ENCODE results near the gene VPS16. TPM values are rescaled to one million over a fixed set of nuclear protein-coding genes. Genes with fewer than 3 reads are reported as not detected.
A peak's percentile ranks its signal among the peaks of the same experiment; 100 is the strongest.

Gene VPS16
- total and polyA plus RNA-seq, 2 of the 4 experiments (the other 2 are of a cell fraction) = 38.7 to 48.0 TPM

DNA sequence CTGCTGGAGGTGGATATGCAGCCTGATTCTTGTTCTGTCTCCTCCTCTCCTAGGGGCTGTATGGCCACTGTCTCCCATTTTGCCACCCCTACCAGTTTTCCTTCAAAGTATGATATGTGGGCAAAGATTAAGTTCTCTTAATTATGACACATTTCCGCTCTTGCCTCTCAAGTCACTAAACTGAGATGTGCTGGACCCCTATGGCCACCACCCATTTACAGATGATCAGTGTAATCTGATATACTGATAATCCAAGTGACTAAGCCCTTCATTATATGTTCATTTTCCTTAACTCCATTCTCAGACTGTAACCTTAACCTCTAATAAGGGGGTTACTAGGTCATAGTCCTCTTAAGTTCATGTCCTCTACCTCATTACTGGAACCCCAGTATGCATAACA, 26.5 kb upstream of the VPS16 start:
- no CpG with 5 or more reads among the region's 1 CpG for WGBS, 2 experiments (ENCODE audit: extremely low coverage in 2 of 2, insufficient read length in 1 of 2)
- H3K9me3 ChIP-seq (ENCODE audit: control insufficient read depth, insufficient read depth, low read length) = peaks cover 2% of the 10 kb centered on the region; the same call in 1 of the 2 replicates
- H3K9me1 ChIP-seq (ENCODE audit: insufficient read depth, low read length) = peaks cover 22% of the 10 kb centered on the region
- H3K27me3 ChIP-seq (ENCODE audit: control insufficient read depth, insufficient read depth, low read length) = no peaks in the 10 kb centered on the region
- no peak overlapping the region for H3K23ac ChIP-seq (ENCODE audit: low read depth, low read length)
- BruUV-seq (replicated peaks) = no TSS peak
- dilution Hi-C loops (cut with HindIII; ENCODE audit: low sequenced_read_pairs, unreplicated experiment) = no loop called here
- peak overlapping the region; percentile 27; the same call in 1 of the 2 replicates for H3K56ac ChIP-seq (ENCODE audit: extremely low read depth, insufficient read depth, low read length)
- DNase-seq (peak; percentile 31), ATAC-seq (ENCODE audit: low read depth) (peak; percentile 31)
- 0 out of 4 replicates have a peak, but pooled peaks cover 0 to 5% of the 10 kb centered on the region in 2 experiments for H3K79me1 ChIP-seq (ENCODE audit: low read depth in 1 of 2, low read length in 2 of 2)
- peak overlapping the region; percentile 64 for H2BK120ac ChIP-seq (ENCODE audit: low read depth, low read length)
- no peak overlapping the region for H3K18ac ChIP-seq (ENCODE audit: low read depth, low read length)
- no peak overlapping the region; the same call in 1 of the 2 replicates for H2AK5ac ChIP-seq (ENCODE audit: low read depth, low read length)
- TF ChIP-seq POLR2A (IDR thresholded peaks at IDR 0.05; ENCODE audit: low read depth, low read length) (no peak), RAD21 (IDR thresholded peaks at IDR 0.05; ENCODE audit: low read length) (no peak), CHD1 (IDR thresholded peaks at IDR 0.05; ENCODE audit: low read depth, low read length) (no peak), RFX5 (IDR thresholded peaks at IDR 0.05; ENCODE audit: low read depth, low read length) (no peak), MAFK (IDR thresholded peaks at IDR 0.05; ENCODE audit: low read depth, low read length) (no peak), RCOR1 (IDR thresholded peaks at IDR 0.05; ENCODE audit: insufficient replicate concordance, low read length) (no peak), MXI1 (IDR thresholded peaks at IDR 0.05; ENCODE audit: borderline replicate concordance, low read depth, low read length) (no peak), CEBPB (IDR thresholded peaks at IDR 0.05; ENCODE audit: low read depth, low read length) (no peak), BHLHE40 (IDR thresholded peaks at IDR 0.05; ENCODE audit: low read depth, low read length) (no peak), SMC3 (IDR thresholded peaks at IDR 0.05; ENCODE audit: low read depth, low read length) (no peak), MAZ (IDR thresholded peaks at IDR 0.05; ENCODE audit: borderline replicate concordance, low read depth, low read length) (no peak), NFE2L2 (IDR thresholded peaks at IDR 0.05; ENCODE audit: low read depth, low read length) (no peak), USF2 (IDR thresholded peaks at IDR 0.05; ENCODE audit: low read depth, low read length) (no peak)
- TF ChIP-seq, protein P1, sequence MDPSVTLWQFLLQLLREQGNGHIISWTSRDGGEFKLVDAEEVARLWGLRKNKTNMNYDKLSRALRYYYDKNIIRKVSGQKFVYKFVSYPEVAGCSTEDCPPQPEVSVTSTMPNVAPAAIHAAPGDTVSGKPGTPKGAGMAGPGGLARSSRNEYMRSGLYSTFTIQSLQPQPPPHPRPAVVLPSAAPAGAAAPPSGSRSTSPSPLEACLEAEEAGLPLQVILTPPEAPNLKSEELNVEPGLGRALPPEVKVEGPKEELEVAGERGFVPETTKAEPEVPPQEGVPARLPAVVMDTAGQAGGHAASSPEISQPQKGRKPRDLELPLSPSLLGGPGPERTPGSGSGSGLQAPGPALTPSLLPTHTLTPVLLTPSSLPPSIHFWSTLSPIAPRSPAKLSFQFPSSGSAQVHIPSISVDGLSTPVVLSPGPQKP (IDR thresholded peaks at IDR 0.05; ENCODE audit: borderline replicate concordance, low read depth, low read length) = no peak
- H3K14ac ChIP-seq (replicated peaks; ENCODE audit: low read depth, low read length) = no peak overlapping the region
- no peak overlapping the region for H2AK9ac ChIP-seq (replicated peaks; ENCODE audit: low read depth, low read length, poor library complexity)
- in situ Hi-C loops (cut with MboI; ENCODE audit: low sequenced_read_pairs) = loop anchor here (25.0 kb wide), 1 partner anchor 702 kb away; the partner anchor contains the start of gene STK35
- no peaks in the 10 kb centered on the region for H4K20me1 ChIP-seq (ENCODE audit: insufficient read depth, low read length)
- H2BK15ac ChIP-seq (ENCODE audit: low read depth, low read length) = no peak overlapping the region; the same call in 2 of the 3 replicates
- peak overlapping the region; percentile 46 for H3K4ac ChIP-seq (ENCODE audit: low read depth, low read length)
- peak overlapping the region; percentile 33; the same call in 1 of the 2 replicates for H4K91ac ChIP-seq (ENCODE audit: insufficient read depth, low read depth, low read length)
- H3K4me2 ChIP-seq (ENCODE audit: low read depth, low read length) = peak overlapping the region; percentile 23
- no peaks in the 10 kb centered on the region for H3K36me3 ChIP-seq (ENCODE audit: control insufficient read depth, insufficient read depth, low read length)
- no peak overlapping the region for H3K4me3 ChIP-seq (ENCODE audit: insufficient read depth, low read depth, low read length)
- H2BK5ac ChIP-seq (ENCODE audit: low read depth, low read length, poor library complexity, severe bottlenecking) = peak overlapping the region; percentile 14
- peak overlapping the region; percentile 27; the same call in 1 of the 2 replicates for H2BK20ac ChIP-seq (ENCODE audit: low read depth, low read length)
- peak overlapping the region in 1 of 2 experiments; percentile 44; a peak in 2 of 4 replicates for H4K8ac ChIP-seq (ENCODE audit: low read depth in 2 of 2, low read length in 2 of 2)
- intact Hi-C loops (cut with micrococcal nuclease) = no loop called here
- peak overlapping the region; percentile 21; the same call in 1 of the 2 replicates for H3K27ac ChIP-seq (ENCODE audit: insufficient read depth, low read length)
- H3K4me1 ChIP-seq (ENCODE audit: control insufficient read depth, insufficient read depth, low read length) = peaks cover 22% of the 10 kb centered on the region
- no peak overlapping the region for H4K5ac ChIP-seq (ENCODE audit: low read depth, low read length)
- CTCF ChIA-PET = interaction anchor here (0.6 kb wide), 1 partner anchor 95 kb away, joined by 3 read pairs; no protein-coding TSS in a partner anchor
- no peak overlapping the region for H2AFZ ChIP-seq (replicated peaks; ENCODE audit: low read length, poor library complexity)
- H3K9ac ChIP-seq (ENCODE audit: low read depth, low read length) = no peak overlapping the region
- POLR2A ChIA-PET (ENCODE audit: unreplicated experiment) = no interaction called here
